Measurements from ENCODE around the gene ARL8A.
"Not testable (repeated sequence)": the region's sequence is repeated elsewhere in the genome, so short reads cannot be mapped to it uniquely, and the experiment has no call there.

ARL8A gene

DNA sequence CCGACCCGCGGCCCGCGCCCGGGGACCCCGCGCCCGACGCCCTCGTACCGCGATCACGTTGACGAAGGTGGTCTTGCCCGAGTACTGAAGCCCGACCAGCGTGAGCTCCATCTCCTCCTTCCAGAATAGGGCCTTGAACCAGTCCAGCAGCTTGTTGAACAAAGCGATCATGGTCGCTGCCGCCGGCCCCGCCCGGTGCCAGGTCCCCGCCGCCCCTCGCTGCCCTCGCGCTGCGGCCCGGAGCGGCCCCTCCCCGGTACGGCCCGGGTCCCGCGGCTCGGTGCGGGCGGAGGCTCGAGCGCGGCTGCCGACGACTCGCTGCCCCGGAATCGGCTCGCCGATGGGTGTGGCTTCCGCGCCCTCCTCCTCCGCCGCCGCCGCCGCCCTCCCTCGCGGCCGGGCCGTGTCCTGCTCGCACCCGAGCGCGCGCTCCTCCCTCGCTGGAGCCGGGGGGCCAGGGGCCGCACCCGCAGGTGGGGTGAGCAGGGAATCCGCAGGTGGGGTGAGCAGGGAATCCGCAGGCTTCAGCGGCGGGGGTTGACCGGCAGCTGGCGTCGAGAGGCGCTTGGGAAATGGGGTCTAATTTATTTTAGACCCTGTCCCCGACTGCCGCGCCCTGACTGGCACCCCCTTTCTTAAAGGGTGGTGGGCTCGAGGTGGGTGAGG is at the start of gene ARL8A:
Gene ARL8A, minus strand, starts transcription at position 336 of the 666 bp plus-strand sequence. Its CDS starts 165 bp downstream, at position 171.
- peak; percentile 19 for DNase-seq

DNA sequence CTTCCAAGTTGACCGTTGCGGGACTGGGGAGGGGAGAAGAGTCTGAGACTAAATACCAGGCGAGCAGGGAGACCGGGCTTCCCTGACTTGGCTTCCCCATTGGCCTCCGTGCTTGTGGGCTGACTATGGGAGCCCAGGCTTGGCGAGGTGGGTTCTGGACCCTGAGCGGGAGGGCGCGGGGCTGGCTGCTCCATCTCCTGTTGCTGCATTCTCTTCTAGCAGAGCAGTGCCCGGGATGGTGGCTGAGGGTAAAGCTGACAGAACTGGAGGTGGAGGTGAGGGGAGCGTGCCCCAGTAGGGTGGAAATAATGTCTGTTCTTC is 49.8 kb upstream of the ARL8A start:
- no peak for DNase-seq

DNA sequence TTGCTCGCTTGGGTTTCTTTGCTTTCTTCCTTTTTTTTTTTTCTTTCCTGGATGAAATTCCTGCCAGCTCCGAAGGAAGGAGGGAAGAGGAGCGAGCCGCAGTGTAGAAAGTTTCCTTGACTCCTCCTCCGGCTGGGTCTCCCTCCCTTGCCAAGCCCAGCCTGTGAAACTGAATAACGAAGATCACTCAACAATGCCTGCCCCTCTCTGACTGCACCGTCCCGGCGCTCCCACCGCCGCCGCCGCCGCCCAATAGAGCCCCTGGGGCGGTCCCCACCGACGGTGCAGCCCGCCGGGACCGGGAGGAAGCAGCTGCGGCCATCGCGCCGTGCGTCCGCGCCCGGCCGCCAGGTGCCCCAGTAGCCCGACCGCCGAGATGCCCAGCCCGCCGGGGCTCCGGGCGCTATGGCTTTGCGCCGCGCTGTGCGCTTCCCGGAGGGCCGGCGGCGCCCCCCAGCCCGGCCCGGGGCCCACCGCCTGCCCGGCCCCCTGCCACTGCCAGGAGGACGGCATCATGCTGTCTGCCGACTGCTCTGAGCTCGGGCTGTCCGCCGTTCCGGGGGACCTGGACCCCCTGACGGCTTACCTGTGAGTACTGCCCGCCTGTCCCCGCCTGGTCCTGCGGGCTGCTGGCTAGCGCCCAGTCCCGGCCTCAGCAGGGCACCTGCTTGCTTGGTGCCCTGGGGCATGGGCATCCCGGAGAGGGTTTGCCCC is 49.2 kb upstream of the ARL8A start, which contains the start of gene LGR6:
Gene LGR6, plus strand, starts transcription at position 186 of the 714 bp plus-strand sequence. Its CDS starts 191 bp downstream, at position 377.
- DNase-seq, result no peak

DNA sequence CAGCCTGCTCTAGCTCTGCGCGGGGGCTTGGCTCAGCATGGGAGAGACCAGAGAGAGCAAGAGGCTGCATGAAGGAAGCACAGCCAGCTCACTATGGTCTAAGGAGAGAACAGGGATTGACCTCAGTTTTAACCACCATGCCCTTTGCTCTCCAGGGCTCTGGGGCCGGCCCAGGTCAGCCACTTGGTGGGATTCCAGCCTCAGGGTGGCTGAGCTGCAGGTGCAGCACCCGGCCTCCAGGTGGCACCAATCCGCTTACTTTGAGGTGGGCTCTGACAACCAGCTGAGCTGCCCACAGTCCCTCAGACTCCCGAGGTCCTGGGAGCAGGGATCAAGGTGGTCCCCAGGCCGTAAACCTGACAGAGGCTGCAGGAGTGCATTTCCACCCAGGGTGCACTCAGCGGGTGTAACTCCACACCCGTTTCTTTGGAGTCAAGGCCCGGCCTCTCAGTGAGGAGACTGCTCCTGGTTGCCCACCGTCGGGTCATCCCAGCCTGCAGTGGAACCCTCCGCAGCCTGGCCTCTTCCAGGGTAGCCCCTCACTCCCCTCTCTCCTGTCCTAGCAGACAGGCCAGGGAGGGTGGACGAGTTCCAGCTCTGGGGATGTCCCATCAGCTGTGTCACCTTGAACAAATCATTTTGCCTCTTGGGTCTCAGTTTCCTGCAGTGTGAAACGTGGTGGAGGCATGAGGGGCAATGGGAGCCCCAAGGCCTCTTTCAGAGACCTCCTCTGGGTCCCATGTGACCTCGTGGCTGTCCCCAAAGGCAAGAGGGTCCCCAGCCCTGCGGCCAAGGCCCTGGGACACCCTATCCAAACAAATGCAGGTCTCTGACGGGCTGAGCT is 48.5 kb upstream of the ARL8A start:
- no peak for DNase-seq

DNA sequence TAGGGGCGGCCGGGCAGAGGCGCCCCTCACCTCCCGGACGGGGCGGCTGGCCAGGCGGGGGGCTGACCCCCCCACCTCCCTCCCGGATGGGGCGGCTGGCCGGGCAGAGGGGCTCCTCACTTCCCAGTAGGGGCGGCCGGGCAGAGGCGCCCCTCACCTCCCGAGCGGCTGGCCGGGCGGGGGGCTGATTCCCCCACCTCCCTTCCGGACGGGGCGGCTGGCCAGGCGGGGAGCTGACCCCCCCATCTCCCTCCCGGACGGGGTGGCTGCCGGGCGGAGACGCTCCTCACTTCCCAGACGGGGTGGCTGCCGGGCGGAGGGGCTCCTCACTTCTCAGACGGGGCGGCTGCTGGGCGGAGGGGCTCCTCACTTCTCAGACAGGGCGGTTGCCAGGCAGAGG is 46.9 kb upstream of the ARL8A start:
- DNase-seq, result not testable (repeated sequence)

DNA sequence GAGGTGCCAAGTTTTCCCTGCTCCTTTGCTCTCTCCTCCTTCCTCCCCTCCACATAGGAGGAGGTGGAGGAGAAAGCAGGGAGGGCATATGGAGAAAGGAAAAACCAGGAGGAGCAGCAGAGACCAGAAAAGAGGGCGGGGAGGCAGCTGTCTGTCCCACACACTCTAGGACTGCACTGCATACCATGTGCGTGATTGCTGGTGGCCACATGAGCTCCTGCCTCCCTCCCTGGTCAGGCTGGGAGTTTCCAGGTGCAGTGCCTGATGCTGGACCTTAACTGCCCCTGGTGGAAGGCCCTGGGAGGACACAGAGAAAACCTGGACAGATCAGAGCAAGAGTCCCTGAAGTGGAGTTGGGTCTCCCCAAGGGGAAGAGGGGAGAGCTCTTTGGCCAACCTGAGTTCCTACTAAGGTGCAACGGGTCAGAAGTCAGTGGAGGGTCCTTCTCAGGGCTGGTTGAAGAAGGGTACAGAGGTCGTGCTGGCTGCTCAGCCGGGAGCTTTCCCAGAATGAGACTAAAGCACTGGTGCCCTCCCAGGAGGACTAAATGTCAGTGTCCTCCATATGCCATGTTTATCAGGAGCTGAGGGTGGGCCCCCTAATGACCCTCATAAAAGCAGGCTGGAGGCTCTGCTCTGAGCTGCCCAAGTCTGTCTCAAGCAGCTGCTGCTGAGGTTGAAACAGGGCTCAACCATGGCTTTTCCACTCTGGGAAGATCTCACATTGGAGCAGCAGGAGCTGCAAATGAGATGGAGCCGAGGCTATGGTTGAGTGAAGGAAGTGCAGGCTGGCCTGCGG is 45.6 kb upstream of the ARL8A start:
- no peak for DNase-seq

DNA sequence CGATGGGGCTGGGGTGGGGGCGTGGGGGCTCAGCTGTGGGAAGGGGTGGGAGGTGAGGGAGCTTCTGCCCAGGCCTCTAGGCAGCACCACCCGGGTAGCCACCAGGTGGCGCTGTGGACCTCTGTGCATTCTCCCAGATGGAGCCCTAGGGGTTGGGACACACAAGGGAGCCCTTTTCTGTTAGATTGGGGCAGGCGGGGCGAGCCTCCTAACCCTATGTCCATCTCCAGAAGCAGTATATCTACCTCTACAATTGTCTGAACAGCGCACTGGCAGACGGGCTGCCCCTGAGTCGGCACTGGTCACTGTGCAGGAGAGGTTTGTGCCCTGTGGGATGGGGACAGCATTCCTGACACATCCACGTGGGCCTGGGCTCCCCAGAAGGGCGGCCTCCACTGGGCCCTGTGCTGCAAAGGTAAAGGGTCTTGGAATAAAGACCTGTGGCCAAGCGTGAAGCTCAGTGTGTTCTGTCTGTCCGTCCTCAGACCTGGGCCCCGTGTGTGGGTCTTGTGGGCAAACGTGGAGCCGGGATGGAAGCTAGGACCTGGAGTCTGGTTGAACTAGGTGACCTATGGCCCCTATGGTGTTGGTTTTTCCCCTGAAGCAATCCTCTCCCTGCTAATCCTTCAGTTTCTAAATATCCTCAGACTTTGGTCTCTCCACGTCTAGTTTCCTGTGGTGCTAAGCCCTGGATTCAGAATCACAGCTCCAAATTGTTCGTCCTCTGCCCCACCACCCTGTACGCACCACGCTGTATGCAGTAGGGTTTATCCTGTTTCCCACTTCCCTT is 44.7 kb upstream of the ARL8A start:
- DNase-seq, result peak; percentile 60

DNA sequence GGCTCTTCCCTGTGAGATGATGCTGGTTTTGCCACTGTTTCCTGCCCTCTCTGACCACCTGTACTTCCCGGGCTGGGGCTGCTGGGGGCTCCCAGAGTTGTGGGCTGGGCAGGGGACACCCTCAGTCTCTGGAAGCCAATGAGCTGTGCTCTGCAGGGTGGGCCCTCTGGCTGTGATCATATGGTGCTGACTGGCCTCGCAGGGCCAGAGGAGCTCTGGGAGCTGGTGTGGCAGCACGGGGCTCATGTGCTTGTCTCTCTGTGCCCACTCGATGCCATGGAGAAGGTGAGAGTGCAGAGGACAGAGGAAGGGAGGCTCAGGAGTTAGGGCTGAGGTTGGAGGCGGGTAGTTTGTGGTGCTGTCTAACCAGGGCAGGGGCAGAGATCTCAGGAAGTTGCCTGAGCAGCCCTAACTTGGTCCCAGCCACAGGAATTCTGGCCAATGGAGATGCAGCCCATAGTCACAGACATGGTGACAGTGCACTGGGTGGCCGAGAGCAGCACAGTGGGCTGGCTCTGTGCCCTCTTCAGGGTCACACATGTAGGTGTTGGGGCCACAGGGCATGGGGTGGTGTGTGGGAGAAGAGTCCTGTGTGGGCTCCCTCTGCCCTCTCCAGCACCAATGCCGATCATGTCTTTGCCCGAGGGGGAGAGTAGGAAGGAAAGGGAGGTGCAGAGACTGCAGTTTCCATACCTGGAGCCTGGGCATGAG is 43.3 kb upstream of the ARL8A start:
- DNase-seq, result no peak

DNA sequence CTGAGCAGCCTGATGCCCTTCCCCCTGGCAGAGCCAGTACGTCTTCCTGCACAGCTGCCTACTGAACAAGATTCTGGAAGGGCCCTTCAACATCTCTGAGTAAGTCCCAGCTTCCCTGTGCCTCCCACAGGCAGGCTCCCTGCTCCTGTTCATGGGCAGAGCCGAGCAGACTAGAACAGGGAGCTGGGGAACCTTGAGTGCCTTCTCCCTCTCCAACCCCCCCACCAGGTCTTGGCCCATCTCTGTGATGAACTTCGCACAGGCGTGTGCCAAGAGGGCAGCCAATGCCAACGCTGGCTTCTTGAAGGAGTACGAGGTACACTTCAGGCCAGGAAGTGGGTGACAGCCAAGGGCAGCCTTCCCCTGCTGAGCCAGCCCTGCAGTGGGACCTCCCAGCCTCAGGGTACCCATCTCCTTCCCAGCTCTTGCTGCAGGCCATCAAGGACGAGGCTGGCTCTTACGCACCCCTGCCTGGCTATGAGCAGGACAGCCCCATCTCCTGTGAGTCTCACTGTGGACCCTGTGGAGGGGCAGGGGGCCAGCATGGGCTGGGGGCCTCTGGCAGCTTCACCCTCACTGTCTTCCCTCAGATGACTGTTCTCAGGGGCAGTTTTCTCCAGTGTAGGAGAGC is 42.6 kb upstream of the ARL8A start:
- DNase-seq, result no peak

DNA sequence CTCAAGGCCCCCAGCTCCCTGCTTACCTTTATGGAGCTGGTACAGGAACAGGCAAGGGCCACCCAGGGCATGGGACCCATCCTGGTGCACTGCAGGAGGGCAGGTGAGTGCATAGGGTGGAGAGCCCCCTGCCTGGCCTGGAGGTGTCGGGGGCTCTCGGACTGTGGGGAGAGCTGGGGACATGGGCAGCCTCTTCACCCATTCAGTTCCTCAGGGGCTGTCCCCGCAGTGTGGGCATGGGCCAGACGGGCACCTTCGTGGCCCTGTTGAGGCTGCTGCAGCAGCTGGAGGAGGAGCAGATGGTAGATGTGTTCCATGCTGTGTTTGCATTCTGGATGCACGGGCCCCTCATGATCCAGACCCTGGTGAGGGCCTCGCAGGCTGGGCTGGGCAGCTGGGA is 41.8 kb upstream of the ARL8A start:
- peak; percentile 49 for DNase-seq

DNA sequence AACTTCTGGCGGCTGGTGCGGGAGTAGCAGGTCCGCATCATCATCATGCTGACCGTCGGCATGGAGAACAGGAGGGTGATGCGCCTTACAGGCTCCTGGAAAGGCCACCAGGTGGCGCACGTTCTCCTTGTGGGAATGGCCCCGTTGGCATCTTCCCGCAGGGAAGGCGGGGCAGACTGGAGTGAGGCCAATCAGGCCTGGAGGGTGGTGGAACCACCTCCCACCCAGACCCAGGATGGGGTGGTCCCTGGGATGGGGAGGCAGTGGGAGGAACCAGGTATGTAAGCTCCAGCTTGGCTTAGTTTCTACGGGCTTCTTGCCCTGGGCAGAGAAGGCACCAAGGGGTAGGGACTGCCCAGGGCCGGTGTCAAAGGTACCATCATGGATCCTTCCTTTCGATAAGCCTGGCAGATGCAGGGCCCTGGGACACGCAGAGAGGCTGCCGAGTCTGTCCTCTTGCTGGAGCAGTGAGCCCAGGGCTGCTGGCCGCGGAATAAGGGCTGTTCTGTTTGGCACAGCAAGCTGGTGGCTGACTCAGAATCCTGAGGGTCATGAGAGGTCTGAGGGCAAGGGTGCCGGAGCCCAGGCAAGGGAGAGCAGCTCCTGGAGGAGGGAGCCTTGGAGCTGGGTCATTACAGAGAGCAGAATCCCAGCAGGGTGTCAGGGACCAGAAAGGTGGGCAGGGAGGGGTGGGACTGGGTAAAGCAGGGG is 40.4 kb upstream of the ARL8A start:
- peak; percentile 92 for DNase-seq

DNA sequence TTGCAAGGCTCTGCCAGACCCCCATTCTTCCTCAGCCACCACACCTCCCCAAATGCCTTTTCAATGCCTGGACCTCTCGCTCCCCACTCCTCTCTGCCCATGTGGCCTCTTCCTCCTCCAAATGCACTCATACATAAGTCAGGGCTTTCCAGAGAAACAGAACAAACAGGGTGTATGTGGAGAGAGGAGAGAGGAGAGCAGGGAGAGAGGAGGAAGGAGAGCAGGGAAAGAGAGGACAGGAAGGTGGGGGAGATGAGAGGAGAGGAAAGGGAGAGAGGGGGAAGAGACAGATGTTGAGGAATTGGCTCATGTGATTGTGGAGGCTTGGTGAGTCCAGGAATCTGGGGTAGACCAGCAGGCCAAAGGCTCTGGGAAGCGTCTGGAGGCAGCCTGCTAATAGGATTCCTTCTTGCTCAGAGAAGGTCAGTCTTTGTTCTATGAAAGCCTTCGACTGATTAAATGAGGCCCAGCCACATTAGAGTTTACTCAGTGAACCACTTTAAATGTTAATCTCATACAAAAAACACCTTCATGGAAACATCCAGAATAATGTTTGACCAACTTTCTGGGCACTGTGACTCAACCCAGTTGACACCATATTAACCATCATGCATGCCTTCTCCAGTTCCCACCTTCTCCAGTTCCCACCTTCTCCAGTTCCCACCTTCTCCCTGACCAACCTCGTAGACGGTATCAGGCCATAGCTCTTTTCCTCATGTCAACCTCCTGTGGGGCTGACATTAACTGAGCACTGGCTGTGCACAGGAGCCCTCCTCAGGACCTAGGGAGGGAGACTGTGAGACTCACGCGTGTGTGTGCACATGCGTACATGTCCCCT is 37.7 kb upstream of the ARL8A start:
- DNase-seq, result no peak

DNA sequence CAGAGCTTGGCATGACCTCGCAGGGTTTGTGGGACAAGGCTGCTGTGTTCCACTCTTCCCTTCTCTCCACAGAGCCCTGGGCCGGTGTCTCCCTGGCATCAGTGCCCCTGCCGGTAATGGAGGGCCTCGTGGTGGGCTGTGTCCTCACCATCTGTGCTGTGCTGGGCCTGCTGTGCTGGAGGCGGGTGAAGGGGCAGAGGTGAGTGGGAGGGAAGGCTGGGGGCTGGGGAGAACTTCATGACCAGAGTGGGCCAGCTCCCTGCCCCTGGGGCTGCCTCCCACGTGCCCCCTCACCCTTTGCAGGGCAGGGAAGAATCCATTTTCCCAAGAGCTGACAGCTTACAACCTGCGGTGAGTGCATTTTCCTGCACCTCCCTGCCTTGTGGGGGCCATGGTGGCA is 37.0 kb upstream of the ARL8A start:
- DNase-seq, result no peak

DNA sequence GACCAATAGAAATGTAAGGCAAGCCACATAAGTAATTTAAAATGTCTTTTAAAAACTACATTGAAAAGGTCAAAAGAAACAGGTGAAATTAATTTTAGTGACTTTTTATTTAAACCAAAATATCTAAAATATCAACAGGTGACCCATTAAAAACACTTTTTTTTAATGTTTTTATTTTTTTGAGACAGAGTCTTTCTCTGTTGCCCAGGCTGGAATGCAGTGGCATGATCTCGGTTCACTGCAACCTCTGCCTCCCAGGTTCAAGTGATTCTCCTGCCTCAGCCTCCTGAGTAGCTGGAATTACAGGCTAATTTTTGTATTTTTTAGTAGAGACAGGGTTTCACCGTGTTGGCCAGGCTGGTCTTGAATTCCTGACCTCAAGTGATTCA is 36.2 kb upstream of the ARL8A start:
- DNase-seq, result not testable (repeated sequence)

DNA sequence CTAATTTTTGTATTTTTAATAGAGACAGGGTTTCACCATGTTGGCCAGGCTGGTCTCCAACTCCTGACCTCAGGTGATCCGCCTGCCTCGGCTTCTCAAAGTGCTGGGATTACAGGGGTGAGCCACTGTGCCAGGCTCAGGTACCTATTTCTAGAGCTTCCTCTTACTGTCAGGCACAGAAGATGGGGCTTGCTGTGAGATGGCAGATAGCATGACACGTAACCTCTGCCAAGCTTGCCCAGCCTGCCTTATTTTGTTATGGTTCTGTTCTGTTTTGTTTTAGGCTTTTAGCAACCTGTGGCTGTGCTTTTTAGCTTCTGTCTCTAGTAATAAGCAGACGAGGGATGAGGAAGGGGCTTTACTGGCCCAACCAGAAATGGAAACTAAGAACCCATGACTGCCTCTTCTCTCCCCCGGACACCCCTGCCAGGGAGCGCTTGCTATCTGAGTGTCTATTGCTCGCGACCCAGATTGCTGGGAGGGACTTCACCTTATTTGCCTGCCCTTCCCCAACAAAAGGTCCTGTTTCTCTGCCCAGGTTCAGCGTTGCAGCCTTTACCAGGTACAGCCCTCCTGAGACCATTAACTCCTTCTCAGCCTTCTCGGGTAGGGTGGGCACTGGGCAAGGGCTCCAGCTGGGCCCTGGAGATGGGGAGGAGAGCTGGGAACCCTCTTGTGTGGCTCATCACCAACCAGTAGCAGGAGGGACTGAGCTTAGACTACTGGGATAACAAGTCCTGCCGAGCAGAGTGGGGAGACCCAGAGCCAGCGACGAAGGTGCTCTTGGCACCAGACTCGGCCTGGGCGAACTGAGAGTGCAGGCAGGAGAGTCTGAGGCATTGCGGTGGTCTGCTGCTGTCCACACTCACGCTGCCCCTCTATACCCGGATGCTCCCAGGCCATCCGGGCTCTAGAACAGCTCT is 35.6 kb upstream of the ARL8A start:
- DNase-seq, result no peak

DNA sequence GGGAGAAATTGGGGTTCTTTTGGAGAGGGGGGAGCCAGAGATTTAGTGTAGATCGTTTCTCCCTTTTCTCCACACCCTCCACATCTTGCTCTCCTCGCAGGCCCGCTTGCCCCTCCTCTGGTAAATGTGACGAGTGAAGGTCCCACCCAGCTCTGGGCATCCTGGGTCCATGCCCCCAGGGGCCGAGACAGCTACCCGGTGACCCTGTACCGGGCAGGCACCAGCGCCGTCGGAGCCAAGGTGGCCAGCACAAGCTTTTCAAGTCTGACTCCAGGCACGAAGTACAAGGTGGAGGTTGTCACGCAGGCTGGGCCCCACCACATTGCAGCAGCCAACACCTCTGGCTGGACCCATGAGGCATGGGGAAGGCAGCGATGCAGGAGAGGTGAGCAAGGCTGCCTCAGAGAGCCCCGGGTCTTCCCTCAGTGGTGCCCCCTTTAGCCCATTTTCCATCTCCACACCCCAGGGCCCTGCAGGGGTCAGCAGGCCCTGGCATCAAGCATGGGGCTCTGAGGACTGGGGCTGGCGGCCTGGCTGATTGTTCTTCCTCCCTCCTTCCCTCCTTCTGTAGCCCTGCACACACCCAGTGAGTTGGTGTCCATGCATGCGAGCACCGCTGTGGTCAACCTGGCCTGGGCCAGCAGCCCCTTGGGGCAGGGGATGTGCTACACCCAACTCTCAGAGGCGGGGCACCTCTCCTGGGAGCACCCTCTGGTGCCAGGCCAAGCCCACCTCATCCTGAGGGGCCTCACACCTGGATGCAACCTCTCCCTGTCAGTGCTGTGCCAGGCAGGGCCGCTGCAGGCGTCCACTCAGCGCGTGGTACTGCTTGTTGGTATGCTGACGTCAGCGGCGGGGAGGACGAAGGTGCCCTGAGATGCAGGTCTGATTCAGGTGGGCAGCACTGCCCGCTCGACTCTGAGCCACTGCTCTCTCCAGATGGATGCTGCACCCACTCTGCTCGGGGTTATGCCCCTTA is 32.7 kb upstream of the ARL8A start:
- DNase-seq, result no peak

DNA sequence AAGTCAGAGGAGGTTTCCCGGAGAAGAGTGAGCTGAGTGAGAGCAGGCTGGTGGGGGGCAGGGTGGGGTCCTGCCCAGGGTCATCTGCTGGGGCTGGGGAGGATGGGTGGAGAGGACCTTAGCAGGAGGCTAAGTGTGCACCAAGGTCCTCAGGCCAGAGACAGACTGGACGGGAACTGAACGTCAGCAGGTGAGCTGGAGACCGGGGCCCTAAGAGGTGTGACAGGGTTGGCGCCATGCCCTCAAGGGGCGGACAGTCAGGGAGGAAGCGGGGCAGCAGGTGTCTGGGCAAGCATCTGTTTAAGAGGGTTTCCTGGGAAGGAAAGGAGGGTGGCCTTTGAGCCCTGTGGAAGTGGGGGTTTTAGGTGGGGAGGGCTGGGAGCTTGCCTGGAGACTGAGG is 29.5 kb upstream of the ARL8A start:
- no peak for DNase-seq
